Bone marrow (tissue), 2 donors: ENCODE data around the gene RFX8.
"Not testable (repeated sequence)": the region's sequence is repeated elsewhere in the genome, so short reads cannot be mapped to it uniquely, and the experiment has no call there.

ENCODE experiments used
- DNase-seq, 2 donors: peaks; one replicate each; lab custom pipeline; 2025; lab: John Stamatoyannopoulos, UW

The RFX8 gene

GRCh38 chr2:101474731-101475384 lies at the start of gene RFX8:
RFX8 (minus strand) TSS chr2:101475112; CDS start chr2:101466848, 8,264 bp downstream.
- peak; percentile 56 to 83 for DNase-seq

- no peak for DNase-seq
These were observed 46.6 kb upstream of the RFX8 start for GRCh38 chr2:101521487-101521886.

GRCh38 chr2:101520246-101520645 lies 45.3 kb upstream of the RFX8 start:
- no peak for DNase-seq

GRCh38 chr2:101518578-101519492 lies 43.9 kb upstream of the RFX8 start:
- no peak for DNase-seq

- no peak for DNase-seq
These were observed 42.9 kb upstream of the RFX8 start for GRCh38 chr2:101517758-101518271.

- DNase-seq: peak; percentile 37 to 94
These were observed 42.1 kb upstream of the RFX8 start for GRCh38 chr2:101516823-101517690.

GRCh38 chr2:101516349-101516748 lies 41.4 kb upstream of the RFX8 start:
- DNase-seq: no peak

- DNase-seq: no peak
These were observed 40.6 kb upstream of the RFX8 start for GRCh38 chr2:101515477-101515876.

GRCh38 chr2:101512993-101513392 lies 38.1 kb upstream of the RFX8 start:
- DNase-seq: no peak

- no peak for DNase-seq
These were observed 36.5 kb upstream of the RFX8 start for GRCh38 chr2:101511381-101511780.

GRCh38 chr2:101509499-101510284 lies 34.8 kb upstream of the RFX8 start:
- no peak for DNase-seq

- no peak for DNase-seq
These were observed 33.7 kb upstream of the RFX8 start for GRCh38 chr2:101508636-101509035.

- not testable (repeated sequence) for DNase-seq
These were observed 30.4 kb upstream of the RFX8 start for GRCh38 chr2:101505276-101505675.

- DNase-seq: not testable (repeated sequence)
These were observed 29.8 kb upstream of the RFX8 start for GRCh38 chr2:101504744-101505143.

GRCh38 chr2:101502095-101502494 lies 27.2 kb upstream of the RFX8 start:
- no peak for DNase-seq

GRCh38 chr2:101501443-101501842 lies 26.5 kb upstream of the RFX8 start:
- DNase-seq: no peak

- DNase-seq: no peak
These were observed 25.9 kb upstream of the RFX8 start for GRCh38 chr2:101500860-101501259.

GRCh38 chr2:101500180-101500579 lies 25.3 kb upstream of the RFX8 start:
- no peak for DNase-seq

GRCh38 chr2:101496279-101496678 lies 21.4 kb upstream of the RFX8 start:
- DNase-seq: no peak

- no peak for DNase-seq
These were observed 18.1 kb upstream of the RFX8 start for GRCh38 chr2:101492936-101493473.

- DNase-seq: no peak
These were observed 12.1 kb upstream of the RFX8 start for GRCh38 chr2:101486994-101487393.
